ENCODE results near the gene EFNA3. TPM values are rescaled to one million over a fixed set of nuclear protein-coding genes. Genes with fewer than 3 reads are reported as not detected.

EFNA3 gene
- total and polyA plus RNA-seq, 9 of the 15 experiments (the other 6 are each of a cell fraction or from before 2014, with no cell fraction given): 0.59 to 7.9 (median 4.7) TPM

GRCh38 chr1:155063550-155064110 lies 15.0 kb upstream of the EFNA3 start, which contains the start of gene EFNA4 (continued):
- TF ChIP-seq ARID2 (IDR thresholded peaks at IDR 0.05) (no peak), ZFPM2 (CRISPR knock-in tag; IDR thresholded peaks at IDR 0.05) (no peak), FOXO4 (CRISPR knock-in tag; IDR thresholded peaks at IDR 0.05) (no peak), PKNOX1 (IDR thresholded peaks at IDR 0.05) (no peak), PRPF4 (IDR thresholded peaks at IDR 0.05; ENCODE audit: insufficient read depth, low read depth, low read length, poor library complexity, severe bottlenecking) (no peak), ZNF589 (CRISPR knock-in tag; IDR thresholded peaks at IDR 0.05; ENCODE audit: low read depth) (peak; percentile 36; the same call in 1 of the 2 replicates), ZNF395 (CRISPR knock-in tag; IDR thresholded peaks at IDR 0.05) (0 out of 2 replicates have a peak, but pooled peaks have one; percentile 15), BCOR (IDR thresholded peaks at IDR 0.05) (peak; percentile 30; the same call in 1 of the 2 replicates), ILK (tag; IDR thresholded peaks at IDR 0.05; ENCODE audit: borderline replicate concordance, low read depth) (no peak), ZNF512 (tag; IDR thresholded peaks at IDR 0.05) (no peak), MED1 (CRISPR knock-in tag; IDR thresholded peaks at IDR 0.05; ENCODE audit: borderline replicate concordance) (no peak), HES1 (IDR thresholded peaks at IDR 0.05; ENCODE audit: low read depth) (no peak), POLR2B (IDR thresholded peaks at IDR 0.05; ENCODE audit: low read depth, partially characterized antibody) (peak; percentile 62), JUND (IDR thresholded peaks at IDR 0.05; ENCODE audit: borderline replicate concordance, low read depth, low read length) (0 out of 2 replicates have a peak, but pooled peaks have one; percentile 2), JUND (tag; IDR thresholded peaks at IDR 0.05; ENCODE audit: borderline replicate concordance, low read depth, low read length) (no peak), PCBP2 (IDR thresholded peaks at IDR 0.05; ENCODE audit: low read depth, low read length, poor library complexity, severe bottlenecking) (no peak), ZNF740 (CRISPR knock-in tag; IDR thresholded peaks at IDR 0.05) (no peak), ZNF740 (tag; IDR thresholded peaks at IDR 0.05) (no peak)
